GM23248 (cell line): Measurements from ENCODE around the gene POLD3.

Source experiments
- EZH2 ChIP-seq: fragments of 200-600 bp; sonication (generic); IDR thresholded peaks from 2 replicates; pipeline ENCODE4 v1.6.1; 2018; ENCODE audit warnings: antibody characterized with exemption, mild to moderate bottlenecking; ENCODE audit not compliant: insufficient read depth, poor library complexity, severe bottlenecking
- EZH2phosphoT487 ChIP-seq: fragments of 200-600 bp; sonication (generic); IDR thresholded peaks from 2 replicates; pipeline ENCODE4 v1.6.1; 2018; ENCODE audit warnings: antibody characterized with exemption, moderate library complexity, mild to moderate bottlenecking, low read depth; ENCODE audit not compliant: insufficient read depth

GRCh38 chr11:74676596-74676995 lies 84.2 kb downstream of the POLD3 start:
- no peak for TF ChIP-seq EZH2phosphoT487
- TF ChIP-seq EZH2 = no peak
